NCI-H748 treated with DMSO at 0.1 percent for 48 hours (cell line): Measurements from ENCODE around the gene NAV1.
"Not testable (repeated sequence)": the region's sequence is repeated elsewhere in the genome, so short reads cannot be mapped to it uniquely, and the experiment has no call there.

ENCODE experiments used
- DNase-seq: peaks from one replicate; lab custom pipeline; 2025; lab: John Stamatoyannopoulos, UW

Gene NAV1, protein sequence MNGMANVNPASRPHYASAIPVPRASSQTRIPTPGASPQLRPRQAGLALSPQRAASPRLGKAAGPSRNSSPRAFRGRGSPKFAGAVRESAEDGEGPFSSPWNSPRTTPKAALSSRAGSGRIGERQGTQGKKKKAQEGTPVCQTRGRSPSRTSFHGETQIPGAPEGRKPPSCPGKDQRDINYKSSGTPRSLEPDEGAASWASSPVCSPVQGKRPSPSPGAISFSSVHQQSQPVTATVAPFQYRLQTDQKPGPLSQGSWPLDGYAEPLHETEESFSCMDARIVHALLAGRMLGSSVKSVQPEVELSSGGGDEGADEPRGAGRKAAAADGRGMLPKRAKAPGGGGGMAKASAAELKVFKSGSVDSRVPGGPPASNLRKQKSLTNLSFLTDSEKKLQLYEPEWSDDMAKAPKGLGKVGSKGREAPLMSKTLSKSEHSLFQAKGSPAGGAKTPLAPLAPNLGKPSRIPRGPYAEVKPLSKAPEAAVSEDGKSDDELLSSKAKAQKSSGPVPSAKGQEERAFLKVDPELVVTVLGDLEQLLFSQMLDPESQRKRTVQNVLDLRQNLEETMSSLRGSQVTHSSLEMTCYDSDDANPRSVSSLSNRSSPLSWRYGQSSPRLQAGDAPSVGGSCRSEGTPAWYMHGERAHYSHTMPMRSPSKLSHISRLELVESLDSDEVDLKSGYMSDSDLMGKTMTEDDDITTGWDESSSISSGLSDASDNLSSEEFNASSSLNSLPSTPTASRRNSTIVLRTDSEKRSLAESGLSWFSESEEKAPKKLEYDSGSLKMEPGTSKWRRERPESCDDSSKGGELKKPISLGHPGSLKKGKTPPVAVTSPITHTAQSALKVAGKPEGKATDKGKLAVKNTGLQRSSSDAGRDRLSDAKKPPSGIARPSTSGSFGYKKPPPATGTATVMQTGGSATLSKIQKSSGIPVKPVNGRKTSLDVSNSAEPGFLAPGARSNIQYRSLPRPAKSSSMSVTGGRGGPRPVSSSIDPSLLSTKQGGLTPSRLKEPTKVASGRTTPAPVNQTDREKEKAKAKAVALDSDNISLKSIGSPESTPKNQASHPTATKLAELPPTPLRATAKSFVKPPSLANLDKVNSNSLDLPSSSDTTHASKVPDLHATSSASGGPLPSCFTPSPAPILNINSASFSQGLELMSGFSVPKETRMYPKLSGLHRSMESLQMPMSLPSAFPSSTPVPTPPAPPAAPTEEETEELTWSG (N-terminal part only)

DNA sequence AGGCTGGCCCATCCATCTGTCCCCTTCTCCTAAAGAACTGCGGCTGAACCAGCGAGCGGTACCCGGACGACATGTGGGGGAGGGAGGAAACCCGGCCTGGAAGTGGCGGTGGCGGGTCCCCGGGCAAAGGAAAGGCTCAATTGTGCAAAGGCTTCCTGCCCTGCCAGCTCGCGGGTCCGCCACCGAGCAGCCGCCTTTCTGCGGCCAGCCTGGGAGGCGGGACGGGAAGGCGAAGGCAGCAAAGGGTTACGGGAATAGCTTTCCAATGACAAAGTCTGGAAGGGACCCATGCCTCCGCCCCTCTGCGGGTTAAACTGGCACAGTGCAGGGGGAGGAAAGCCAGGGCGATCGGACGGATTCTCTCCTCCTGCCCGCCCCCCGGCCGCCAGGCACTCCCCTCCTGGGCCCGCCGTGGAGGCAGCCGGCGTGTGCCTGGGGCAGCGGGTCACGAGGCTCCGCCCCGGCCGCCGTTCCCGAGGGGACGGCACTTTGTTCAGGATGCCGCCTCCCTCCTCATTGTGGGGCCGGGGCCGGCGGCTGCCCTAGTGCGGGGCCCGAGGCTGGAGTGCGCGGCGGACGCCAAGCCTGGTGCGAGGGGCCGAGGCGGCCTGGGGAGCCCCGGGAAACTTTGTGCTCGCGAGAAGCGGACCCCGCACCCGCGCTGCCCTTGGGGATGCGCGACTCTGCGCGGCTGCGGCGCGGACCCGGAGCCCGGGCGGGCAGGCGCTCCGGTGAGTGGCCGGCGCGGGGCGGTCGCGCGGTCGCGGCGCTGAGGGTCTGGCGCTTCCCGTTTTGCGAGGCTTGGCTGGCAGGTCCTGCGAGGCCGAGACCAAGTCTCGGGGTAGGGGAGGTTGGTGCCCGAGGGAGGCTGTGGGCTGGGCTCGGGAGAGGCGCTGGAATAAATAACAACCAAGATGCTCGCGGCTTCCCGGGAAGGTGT lies at the start of gene NAV1:
TSS of gene NAV1 (plus strand) at position 516 of the 940 bp plus-strand sequence. CDS start 83,758 bp downstream, outside the sequence.
- DNase-seq, result peak; percentile 26

DNA sequence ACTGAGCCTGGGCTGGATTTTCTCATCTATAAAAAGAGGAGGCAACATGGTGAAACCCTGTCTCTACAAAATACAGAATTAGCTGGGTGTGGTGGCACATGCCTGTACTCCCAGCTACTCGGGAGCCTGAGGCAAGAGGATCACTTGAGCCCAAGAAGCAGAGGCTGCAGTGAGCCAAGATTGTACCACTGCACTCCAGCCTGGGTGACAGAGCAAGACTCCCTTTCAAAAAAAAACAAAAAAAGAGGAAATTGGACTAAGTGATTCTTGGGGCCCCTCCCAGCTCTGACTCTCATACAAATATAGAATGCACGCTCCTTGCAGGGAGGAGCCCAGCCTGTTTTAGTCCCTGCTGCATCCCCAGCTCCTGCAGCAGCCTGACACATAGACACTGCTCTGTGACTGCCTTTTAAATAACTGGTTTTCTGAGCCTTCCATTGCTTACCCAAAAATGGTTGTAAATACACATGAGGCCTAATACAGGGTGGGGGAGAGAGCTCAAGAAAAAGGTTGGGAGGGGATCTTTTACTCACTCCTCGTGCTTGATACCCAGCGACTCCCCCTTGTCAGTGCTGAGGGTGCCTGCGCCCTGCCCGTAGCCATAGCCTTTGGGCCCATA lies 49.2 kb upstream of the NAV1 start:
- no peak for DNase-seq

DNA sequence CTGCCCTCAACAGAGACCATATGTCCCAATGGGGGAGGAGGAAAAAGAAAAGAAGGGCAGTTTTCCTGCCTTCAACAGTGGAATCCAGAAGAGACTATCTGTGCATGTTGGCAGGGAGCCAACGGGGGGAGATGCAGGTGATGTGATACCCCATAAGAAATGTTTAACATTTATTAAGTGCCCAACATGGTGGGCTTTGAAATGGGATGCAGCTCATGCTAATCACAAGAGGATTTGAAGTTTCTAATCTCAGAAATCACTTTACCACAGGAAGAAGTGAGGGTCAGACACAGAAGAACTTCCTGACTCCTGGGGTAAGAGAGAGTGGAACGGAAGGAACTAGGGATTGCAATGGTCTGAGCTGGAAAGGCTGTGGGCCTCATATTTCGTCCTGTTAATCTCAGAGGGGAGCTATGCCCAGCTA lies 48.2 kb upstream of the NAV1 start:
- DNase-seq, result no peak

DNA sequence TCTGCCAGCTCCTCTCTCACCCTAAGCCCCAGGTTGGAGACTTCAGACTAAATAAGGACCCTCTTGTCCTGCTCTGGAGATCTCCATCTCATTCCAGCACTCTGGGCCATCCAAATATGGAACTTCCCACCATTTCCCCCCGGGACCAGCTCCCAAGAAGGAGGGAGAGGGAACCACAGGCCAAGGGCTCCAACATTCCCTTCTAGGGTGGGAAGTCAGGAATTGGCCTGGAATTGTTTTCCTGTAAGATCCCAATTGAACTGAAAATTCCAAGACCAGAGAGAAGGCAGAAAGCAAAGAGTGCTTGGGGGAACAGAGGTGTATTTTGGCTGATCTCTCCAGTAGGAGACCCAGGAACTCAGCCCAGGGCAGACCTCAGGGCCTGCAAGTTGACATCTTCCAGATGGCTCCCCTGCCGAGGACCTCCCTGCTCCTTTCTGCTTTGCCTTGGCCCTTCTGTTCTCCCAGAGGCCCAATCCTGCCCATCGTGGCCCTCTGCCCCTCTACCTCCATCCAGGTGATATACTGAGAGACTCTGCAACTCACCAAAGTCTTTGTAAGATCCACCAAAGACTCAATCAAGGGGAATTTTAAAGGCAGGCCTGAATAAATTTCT lies 46.9 kb upstream of the NAV1 start:
- no peak for DNase-seq

DNA sequence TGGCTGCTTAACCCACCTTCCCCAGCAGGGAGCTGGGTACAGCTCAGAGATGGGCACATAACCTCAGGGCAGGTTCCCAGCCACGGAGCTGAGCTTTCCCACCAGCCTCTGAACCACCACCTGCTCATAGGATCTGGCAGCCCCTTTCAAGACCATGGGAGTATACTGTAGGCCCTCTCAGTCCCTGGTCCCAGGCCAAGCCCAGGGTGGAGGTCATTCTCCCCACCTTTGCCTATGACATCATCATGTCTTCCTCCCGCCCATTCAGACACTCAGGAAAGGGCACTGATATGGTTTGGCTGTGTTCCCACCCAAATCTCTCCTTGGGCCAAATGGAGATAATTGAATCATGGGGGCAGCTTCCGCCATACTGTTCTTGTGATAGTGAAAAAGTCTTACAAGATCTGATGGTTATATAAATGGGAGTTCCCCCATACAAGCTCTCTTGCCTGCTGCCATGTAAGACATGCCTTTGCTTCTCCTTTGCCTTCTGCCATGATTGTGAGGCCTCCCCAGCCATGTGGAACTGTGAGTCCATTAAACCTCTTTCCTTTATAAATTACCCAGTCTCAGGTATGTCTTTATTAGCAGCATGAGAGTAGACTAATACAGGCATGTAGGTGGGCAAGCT lies 45.8 kb upstream of the NAV1 start:
- not testable (repeated sequence) for DNase-seq

DNA sequence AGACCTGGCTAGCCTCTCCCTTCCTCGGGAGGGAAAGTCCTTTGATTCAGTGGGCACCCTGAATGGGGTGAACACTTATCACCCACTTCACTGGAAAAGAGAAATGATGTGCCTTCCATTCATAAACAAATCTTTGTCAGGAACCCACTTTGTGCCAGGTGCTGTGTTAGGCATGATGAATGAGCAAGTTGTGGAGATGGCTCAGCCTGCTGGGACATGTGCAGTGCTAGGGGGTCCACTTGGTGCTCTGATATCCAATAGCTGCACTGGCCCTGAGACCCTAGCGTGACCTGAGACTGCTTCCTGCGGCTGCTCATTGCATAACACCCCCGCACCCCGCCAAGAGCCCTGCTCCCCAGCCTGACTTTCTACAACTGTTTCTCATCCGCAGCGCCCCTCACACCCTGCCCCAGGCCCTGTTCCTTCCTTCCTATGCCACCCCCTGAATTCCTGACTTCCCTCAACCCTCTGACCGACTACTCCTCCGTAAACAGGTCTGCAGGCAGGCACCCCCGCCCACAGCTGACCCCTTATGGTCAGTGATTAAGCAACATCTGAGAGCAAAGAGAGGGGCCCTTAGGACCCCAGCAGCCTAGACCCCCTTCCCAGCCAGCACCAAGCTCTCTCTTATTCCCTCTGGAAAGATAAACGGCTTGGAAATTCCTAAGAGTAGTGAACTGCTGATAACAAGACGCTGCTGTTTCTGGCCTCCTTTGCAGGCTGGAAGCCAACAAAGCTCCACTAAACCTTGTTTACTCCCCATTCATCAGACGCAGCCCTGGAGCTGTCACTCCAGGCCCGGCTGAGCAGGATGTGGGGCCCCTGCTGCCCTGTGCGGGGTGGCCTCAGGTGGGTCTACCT lies 44.9 kb upstream of the NAV1 start:
- DNase-seq, result no peak

DNA sequence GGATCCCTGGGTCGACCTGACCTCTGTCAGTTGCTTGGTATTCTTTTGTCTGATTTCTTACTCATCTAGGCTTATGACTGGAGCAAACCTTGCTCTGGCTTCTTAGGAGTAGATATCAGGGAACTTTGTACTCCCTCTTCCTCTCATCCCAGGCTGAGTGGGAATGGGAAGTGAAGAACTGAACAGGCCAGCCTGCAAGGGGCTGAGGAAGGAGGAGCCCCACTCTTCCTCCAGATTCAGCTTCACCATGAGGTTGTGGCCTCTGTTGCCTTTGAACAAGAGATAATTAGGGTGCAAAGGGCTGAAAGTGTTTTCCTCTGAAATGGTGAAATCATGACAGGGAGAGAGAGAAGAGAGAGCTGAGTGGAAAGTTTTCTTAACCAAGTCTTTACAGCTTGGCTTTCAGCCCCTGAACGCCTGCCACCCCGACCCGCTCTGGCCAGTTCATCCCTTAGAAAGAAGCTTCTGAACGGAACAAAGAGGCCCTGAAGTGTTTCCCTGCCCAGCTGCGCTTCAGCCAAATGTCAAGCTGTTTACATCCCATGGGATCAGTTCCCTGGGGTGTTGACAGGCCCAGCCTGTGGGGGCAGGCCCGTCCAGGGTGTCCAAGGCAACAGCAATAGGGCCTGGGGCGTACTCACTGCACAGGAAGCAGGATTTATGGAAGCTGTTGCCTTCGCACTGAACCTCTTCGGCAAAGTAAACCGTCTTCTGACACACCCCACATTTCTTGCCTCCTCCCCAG lies 43.2 kb upstream of the NAV1 start:
- no peak for DNase-seq

DNA sequence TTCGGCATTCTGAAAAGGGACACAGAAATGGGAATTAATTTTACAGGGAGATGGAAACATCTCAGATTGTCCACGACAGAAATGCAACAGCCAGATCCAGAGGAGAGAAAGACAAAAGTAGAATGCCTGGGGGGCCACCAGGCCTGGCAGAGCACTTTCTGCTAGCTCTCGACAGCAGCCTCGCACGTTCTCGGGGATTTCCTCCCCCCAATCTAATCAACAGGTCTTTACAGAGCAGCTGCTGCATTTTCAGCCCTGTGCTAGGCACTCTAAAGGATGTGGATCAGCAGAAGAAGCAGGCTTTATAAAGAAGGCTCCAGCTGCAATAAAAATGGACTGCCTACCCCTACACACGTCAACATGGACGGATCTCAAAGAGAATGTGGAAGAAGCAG lies 42.6 kb upstream of the NAV1 start:
- no peak for DNase-seq

DNA sequence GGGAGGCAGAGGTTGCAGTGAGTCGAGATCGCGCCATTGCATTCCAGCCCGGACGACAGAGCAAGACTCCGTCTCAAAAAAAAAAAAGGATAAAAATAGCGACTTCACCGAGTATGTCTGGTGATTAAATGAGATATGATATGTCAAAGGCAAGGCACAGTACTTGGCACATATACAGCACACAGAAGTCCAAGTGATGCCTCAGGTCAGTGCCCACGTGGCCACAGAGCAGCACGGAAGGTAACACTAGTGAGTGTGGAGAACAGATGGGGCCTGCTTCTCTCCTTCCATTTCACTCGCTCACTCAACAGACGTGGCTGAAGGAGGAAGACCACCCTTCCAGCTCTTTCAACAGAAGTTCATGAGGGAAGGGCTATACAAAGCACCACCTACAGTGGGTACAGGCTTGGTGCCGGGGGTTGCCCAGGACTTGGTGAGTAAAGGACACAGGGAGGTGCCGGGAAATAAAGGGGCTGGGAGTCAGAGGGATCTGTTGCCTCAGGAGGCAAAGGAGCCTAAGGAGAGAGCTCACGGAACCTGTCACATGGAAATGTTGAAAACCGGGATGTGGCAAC lies 40.9 kb upstream of the NAV1 start:
- DNase-seq, result no peak

DNA sequence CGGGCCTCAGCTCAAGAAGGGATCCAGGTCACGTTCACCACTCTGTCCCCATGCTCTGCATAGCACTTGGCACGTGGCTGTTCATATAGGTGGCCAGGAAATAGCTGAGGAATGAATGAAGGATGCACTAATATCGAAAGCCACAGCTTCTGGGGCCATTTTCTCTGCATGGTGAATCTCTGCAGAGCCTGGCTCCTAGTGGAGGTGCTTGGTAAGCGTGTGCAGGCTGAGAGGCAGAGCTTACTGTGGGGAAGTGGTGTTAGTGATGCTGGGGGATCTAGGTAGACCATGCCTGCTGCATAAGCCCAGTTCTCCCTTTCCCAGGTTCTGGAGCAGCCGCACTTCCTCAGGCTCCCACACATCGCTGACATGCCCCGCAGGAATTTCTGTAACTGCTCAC lies 40.3 kb upstream of the NAV1 start:
- no peak for DNase-seq

DNA sequence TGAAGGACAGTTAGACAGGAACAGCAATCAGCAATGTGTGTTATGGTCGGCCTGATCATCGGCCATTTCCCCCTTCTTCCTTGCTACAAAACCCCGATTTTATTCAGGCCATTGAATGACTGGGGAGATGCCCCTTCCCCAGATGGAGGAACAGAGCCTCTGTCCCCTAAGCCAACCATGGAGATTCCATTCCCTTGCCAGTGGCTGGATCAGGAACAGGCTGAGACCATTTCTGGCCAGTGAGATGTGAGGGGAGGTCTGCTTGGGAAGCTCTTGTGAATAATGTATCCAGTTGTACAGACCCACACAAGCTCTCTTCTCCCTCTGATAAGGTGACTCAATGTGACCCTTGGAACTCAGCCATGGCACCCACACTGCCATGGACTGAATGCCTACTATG lies 39.7 kb upstream of the NAV1 start:
- DNase-seq, result no peak

DNA sequence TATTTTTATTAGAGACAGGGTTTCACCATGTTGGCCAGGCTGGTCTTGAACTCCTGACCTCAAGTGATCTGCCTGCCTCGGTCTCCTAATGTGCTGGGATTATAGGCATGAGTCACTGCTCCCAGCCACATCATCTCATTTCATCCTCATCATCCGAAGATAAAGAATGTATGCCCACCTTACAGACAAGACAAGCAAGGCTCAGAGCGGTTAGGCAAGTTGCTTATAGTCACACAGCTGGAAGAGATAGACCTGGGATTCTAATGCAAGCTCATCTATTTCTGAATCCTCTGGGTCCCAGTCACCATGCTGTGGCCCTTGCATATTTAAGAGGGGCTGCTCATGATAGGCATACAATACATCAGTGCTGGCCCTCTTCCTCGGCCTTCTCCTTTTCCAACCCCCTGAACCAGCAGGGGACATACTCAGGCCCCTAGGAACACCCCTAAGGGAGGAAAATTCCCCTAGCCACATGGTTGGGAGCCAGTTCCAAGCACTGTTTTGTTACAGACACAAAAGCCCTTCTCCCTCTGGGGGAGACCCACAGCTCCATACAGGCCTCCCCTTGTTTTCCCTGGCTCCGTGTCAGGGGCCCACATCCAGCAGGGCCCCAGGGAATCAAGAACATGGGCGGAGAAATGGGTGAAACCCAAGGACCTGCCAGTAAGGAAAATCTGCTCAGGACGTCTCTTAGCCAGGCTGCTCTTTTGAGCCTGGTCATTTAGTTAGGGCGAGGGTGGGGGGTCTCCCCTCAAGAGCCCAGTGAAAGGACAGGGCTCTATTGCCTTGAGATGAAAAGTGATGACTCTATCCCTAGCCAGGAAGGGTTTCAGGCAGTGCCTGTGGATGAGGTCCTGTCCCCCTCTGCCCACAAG lies 38.9 kb upstream of the NAV1 start:
- no peak for DNase-seq

DNA sequence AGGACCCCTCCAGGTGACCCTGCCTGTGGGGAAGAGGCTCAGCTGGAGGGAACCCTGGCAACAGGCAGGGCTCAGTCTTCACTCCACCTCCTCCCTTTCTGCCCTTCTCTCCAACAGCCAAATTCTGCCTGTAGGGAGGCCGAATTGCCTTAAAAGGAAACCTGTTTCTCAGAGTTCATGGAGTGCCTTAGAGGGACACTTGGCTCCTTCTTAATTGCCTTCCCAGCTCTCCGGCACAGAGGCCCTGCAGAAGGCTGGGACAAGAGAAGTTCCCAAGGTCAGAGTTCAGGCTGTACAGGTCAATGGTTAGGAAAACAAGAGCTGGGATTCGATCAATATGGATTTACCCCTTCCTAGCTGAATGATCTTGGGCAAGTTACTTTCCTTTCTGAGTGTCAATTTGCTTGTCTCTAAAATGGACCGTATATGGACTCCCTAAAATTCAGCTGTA lies 38.2 kb upstream of the NAV1 start:
- no peak for DNase-seq

DNA sequence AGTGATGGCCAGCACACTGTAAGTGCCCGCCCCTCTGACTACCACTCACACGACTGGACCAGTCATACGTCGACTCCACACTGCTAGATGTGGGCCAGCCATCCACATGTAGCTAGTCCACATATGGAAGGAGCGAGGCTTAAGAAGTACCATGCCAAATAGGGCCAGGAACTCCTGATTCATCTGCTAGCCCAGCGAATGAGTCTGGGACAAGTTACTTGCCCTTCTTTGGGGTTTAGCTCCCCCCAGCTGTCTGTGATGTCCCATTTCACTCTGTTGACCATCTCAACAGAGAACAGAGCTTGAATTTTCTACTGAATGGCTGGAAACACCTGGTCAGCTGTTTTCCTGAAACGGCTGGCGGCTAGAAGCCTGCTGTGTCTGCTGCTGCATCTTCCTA lies 37.8 kb upstream of the NAV1 start:
- DNase-seq, result no peak

DNA sequence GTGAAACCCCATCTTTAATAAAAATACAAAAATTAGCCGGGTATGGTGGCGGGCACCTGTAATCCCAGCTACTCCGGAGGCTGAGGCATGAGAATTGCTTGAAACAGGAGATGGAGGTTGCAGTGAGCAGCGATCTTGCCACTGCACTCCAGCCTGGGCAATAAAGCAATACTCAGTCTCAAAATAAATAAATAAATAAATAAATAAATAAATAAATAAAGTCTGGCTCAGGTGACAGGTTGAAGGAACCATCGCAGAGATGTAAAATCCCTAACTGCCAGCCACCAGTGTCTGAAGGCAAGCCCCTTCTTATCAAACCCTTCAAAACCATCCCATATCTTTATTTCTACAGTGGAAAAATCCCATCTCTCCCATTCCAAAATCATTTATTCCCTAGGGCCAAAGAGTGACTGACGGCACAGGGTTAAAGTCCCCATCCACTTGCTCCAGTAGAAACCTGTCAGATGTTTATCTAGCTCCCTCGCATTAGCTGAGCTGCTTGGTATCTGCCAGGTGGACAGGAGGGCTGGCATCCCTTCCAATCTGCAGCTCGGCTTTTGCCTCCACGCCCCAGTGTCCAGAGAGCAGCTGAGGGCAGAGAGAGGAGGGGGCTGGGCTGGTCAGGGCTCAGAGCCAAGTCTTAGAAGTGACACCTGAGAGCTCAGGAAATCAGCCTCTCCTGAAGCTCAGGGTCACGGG lies 37.0 kb upstream of the NAV1 start:
- DNase-seq, result peak; percentile 32

DNA sequence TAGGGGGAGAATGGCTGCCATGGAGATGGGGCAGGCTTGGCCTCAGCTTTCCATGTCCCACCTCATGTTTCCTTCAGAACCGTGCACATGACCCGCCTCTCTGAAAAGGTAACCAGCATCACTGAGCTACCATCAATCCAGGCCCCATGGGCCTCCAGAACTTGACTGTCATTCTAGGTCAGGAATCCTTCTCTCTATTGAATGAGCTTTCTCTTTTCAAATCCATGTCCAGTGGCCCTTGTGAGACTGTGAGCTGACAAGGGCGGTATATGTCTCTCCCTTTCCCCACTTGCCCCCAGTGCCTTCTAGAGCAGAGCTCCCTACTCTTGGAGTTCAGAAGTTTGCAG lies 36.4 kb upstream of the NAV1 start:
- DNase-seq, result no peak
